ENCODE results near the gene CPXM2. TPM values are rescaled to one million over a fixed set of nuclear protein-coding genes. Genes with fewer than 3 reads are reported as not detected.

Gene CPXM2
- total and polyA plus RNA-seq, 10 of the 15 experiments (the other 5 are each of a cell fraction or from before 2014, with no cell fraction given) = 0.08 to 1.1 (median 0.58) TPM

GRCh38 chr10:123930340-123931001 lies 38.9 kb upstream of the CPXM2 start:
- DNase-seq (ENCODE audit: low read depth, low spot score) = no peak
- BruUV-seq (replicated peaks) = no TSS peak
- Histone ChIP-seq H3K4me1 (ENCODE audit: control insufficient read depth, insufficient read depth, low read length) (no peaks in the 10 kb centered on the region), H3K36me3 (ENCODE audit: control insufficient read depth in 2 of 2, insufficient read depth in 2 of 2, low read length in 1 of 2) (no peaks in the 10 kb centered on the region), H3K4me3 (no peak overlapping the region), H3K9ac (ENCODE audit: control insufficient read depth, insufficient read depth, low read length) (no peak overlapping the region), H3K9me3 (replicated peaks; ENCODE audit: control insufficient read depth, insufficient read depth, low read length) (peaks cover 1% of the 10 kb centered on the region; the same call in 2 of the 3 replicates), H3K27me3 (replicated peaks in 1 of 2; ENCODE audit: control insufficient read depth in 2 of 2, insufficient read depth in 2 of 2, low read length in 1 of 2) (no peaks in the 10 kb centered on the region), H3K27ac (ENCODE audit: control insufficient read depth, insufficient read depth) (no peak overlapping the region), H4K20me1 (ENCODE audit: control insufficient read depth, insufficient read depth) (no peaks in the 10 kb centered on the region), H3K79me2 (ENCODE audit: control insufficient read depth, insufficient read depth, low read length) (no peaks in the 10 kb centered on the region), H3K4me2 (ENCODE audit: control insufficient read depth, insufficient read depth) (no peak overlapping the region), H2AFZ (ENCODE audit: control insufficient read depth, low read depth, low read length) (no peak overlapping the region)
- FAIRE-seq = no peak
- in situ Hi-C loops (cut with MboI) = no loop called here
- no peak for TF ChIP-seq SIN3A (IDR thresholded peaks at IDR 0.05; ENCODE audit: low read depth, low read length)
- no peak for TF ChIP-seq CBX5 (IDR thresholded peaks at IDR 0.05; ENCODE audit: low read depth)
- no peak for TF ChIP-seq NRF1 (conservative IDR thresholded peaks at IDR 0.05; ENCODE audit: low read depth, low read length)
- no peak for TF ChIP-seq ZNF217 (IDR thresholded peaks at IDR 0.05)
- no peak for TF ChIP-seq RCOR1 (conservative IDR thresholded peaks at IDR 0.05; ENCODE audit: low read depth, low read length)
- no peak for TF ChIP-seq IKZF1 (conservative IDR thresholded peaks at IDR 0.05)
- no peak for TF ChIP-seq HSF1 (IDR thresholded peaks at IDR 0.05; ENCODE audit: low read depth, low read length)
- no peak for TF ChIP-seq NFIC (IDR thresholded peaks at IDR 0.05; ENCODE audit: low read depth, low read length)
- no peak for TF ChIP-seq IRF5 (IDR thresholded peaks at IDR 0.05; ENCODE audit: borderline replicate concordance)
- TF ChIP-seq RELA (IDR thresholded peaks at IDR 0.05; ENCODE audit: borderline replicate concordance, partially characterized antibody) = no peak
- no peak for TF ChIP-seq IKZF2 (IDR thresholded peaks at IDR 0.05)
- TF ChIP-seq JUNB (IDR thresholded peaks at IDR 0.05) = no peak
- no peak for TF ChIP-seq TAF1 (IDR thresholded peaks at IDR 0.05; ENCODE audit: borderline replicate concordance, low read depth, low read length)
- ChIA-PET SMC1A (ENCODE audit: uncharacterized antibody, unreplicated experiment) (interaction anchor here (0.6 kb wide), 1 partner anchor 303 kb away, joined by 4 read pairs; no protein-coding TSS in a partner anchor), RAD21 (ENCODE audit: unreplicated experiment) (no interaction called here), CTCF (no interaction called here), POLR2A (no interaction called here)
- WGBS (ENCODE audit: insufficient coverage, insufficient replicate concordance, low lambda C conversion rate, missing lambda C conversion rate) = 23% methylated on average over 9 of the region's 9 CpGs
- no peak for ATAC-seq
- intact Hi-C loops (cut with micrococcal nuclease; ENCODE audit: unreplicated experiment) = no loop called here
